ENCODE data around the gene NAV2.

DNA sequence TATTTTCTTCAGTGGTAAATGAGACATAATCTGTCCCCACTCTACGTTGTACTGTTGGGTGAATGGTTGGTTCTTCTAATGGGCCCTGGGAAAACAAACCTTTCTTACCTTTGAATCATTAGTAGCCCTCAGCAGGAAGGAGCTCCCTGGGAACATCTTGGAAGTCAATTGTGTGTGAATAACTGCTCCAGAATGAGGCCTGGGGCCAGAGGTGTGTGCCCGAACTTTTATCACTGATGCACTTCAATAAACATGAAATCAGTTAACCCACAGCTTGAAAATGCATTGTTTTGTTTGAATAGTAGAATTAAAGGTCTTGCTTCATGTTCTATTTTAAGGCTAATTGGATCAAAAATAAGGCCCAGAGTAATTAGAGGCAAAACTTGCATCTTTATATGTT, 67.1 kb downstream of the NAV2 start:
- TF ChIP-seq, protein P1, sequence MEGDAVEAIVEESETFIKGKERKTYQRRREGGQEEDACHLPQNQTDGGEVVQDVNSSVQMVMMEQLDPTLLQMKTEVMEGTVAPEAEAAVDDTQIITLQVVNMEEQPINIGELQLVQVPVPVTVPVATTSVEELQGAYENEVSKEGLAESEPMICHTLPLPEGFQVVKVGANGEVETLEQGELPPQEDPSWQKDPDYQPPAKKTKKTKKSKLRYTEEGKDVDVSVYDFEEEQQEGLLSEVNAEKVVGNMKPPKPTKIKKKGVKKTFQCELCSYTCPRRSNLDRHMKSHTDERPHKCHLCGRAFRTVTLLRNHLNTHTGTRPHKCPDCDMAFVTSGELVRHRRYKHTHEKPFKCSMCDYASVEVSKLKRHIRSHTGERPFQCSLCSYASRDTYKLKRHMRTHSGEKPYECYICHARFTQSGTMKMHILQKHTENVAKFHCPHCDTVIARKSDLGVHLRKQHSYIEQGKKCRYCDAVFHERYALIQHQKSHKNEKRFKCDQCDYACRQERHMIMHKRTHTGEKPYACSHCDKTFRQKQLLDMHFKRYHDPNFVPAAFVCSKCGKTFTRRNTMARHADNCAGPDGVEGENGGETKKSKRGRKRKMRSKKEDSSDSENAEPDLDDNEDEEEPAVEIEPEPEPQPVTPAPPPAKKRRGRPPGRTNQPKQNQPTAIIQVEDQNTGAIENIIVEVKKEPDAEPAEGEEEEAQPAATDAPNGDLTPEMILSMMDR (IDR thresholded peaks at IDR 0.05) = no peak
- TF ChIP-seq EZH2 (IDR thresholded peaks at IDR 0.05) = no peak

All from neural progenitor cell (in vitro differentiated cells).